HG02763 (cell line): ENCODE measurements around the gene PLEKHG4B.

Experiments used
- ATAC-seq: cut with Tn5 transposase; IDR thresholded peaks from one replicate; pipeline ENCODE4 v1.9.1; 2021; ENCODE audit warnings: mild to moderate bottlenecking, moderate library complexity; ENCODE audit not compliant: unreplicated experiment

Gene PLEKHG4B

GRCh38 chr5:128446-128845, 36.5 kb downstream of the PLEKHG4B start:
- no peak for ATAC-seq

GRCh38 chr5:129148-129547, 37.2 kb downstream of the PLEKHG4B start:
- no peak for ATAC-seq

- ATAC-seq, result no peak
These were observed 37.9 kb downstream of the PLEKHG4B start for GRCh38 chr5:129820-130219.

GRCh38 chr5:130601-131131, 38.7 kb downstream of the PLEKHG4B start:
- no peak for ATAC-seq

GRCh38 chr5:136901-137300, 44.9 kb downstream of the PLEKHG4B start:
- no peak for ATAC-seq

- no peak for ATAC-seq
These were observed 45.8 kb downstream of the PLEKHG4B start for GRCh38 chr5:137741-138140.

GRCh38 chr5:138936-139335, 47.0 kb downstream of the PLEKHG4B start:
- ATAC-seq, result no peak

- ATAC-seq, result no peak
These were observed 47.8 kb downstream of the PLEKHG4B start for GRCh38 chr5:139579-140442.

GRCh38 chr5:140443-140829, 48.5 kb downstream of the PLEKHG4B start:
- no peak for ATAC-seq

- no peak for ATAC-seq
These were observed 49.2 kb downstream of the PLEKHG4B start for GRCh38 chr5:141211-141610.

GRCh38 chr5:141761-142160, 49.8 kb downstream of the PLEKHG4B start:
- ATAC-seq, result no peak

GRCh38 chr5:142246-142810, 50.4 kb downstream of the PLEKHG4B start:
- ATAC-seq, result no peak

GRCh38 chr5:143041-143440, 51.1 kb downstream of the PLEKHG4B start:
- ATAC-seq, result no peak

- ATAC-seq, result no peak
These were observed 53.0 kb downstream of the PLEKHG4B start for GRCh38 chr5:144941-145340.

GRCh38 chr5:145585-146323, 53.8 kb downstream of the PLEKHG4B start:
- ATAC-seq, result no peak

GRCh38 chr5:147751-148150, 55.8 kb downstream of the PLEKHG4B start:
- ATAC-seq, result no peak

- no peak for ATAC-seq
These were observed 57.9 kb downstream of the PLEKHG4B start for GRCh38 chr5:149745-150485.

GRCh38 chr5:150746-151145, 58.8 kb downstream of the PLEKHG4B start:
- ATAC-seq, result no peak

GRCh38 chr5:152077-152476, 60.1 kb downstream of the PLEKHG4B start:
- no peak for ATAC-seq

GRCh38 chr5:153256-153655, 61.3 kb downstream of the PLEKHG4B start:
- ATAC-seq, result no peak

GRCh38 chr5:154236-154635, 62.3 kb downstream of the PLEKHG4B start:
- no peak for ATAC-seq
